ENCODE results near the gene EIF4EBP2.

EIF4EBP2 gene

DNA sequence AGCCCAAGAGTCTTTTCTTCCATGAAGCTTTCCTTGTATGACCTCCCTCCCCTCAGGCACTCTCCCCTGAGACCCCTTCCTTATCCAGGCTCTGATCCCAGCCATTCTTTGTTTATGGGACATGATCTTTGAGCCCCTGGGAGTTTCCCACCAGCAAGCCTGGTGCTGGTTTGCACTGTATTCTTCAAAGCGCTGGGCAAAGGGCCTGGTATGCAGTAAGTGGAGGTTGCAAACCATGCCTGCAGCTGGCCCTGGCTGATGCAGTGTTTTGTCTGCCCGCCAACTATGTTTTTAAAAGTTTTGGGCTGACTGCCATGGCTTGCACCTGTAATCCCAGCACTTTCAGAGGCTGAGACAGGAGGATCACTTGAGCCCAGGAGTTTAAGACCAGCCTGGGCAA lies 44.3 kb downstream of the EIF4EBP2 start:
- no peak for DNase-seq (ENCODE audit: low read depth)
- TF ChIP-seq, protein P1, sequence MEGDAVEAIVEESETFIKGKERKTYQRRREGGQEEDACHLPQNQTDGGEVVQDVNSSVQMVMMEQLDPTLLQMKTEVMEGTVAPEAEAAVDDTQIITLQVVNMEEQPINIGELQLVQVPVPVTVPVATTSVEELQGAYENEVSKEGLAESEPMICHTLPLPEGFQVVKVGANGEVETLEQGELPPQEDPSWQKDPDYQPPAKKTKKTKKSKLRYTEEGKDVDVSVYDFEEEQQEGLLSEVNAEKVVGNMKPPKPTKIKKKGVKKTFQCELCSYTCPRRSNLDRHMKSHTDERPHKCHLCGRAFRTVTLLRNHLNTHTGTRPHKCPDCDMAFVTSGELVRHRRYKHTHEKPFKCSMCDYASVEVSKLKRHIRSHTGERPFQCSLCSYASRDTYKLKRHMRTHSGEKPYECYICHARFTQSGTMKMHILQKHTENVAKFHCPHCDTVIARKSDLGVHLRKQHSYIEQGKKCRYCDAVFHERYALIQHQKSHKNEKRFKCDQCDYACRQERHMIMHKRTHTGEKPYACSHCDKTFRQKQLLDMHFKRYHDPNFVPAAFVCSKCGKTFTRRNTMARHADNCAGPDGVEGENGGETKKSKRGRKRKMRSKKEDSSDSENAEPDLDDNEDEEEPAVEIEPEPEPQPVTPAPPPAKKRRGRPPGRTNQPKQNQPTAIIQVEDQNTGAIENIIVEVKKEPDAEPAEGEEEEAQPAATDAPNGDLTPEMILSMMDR (IDR thresholded peaks at IDR 0.05; ENCODE audit: low read depth, low read length, missing control alignments): no peak
- H3K4me3 ChIP-seq (ENCODE audit: low read depth, low read length): no peak overlapping the region

DNA sequence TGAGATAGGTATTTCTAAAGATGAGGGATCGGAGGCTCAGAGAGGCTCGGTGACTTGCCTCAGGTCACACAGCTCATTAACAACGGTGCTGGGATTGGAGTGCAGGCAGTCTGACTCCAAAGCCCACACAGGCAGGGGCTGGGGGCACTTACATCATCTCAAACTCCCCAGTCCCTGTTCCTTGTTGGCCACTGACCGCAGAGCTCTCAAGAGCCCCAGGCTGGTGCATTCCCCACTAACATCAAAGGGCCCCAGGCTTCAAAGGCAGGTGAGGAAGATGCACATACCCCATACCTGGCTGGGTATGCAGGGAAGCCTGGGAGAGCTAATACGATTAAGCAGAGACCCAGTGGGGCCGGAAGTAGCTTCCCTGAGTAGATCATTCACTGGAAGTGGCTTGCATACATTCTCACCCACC lies 51.3 kb downstream of the EIF4EBP2 start:
- no peak overlapping the region for H3K4me3 ChIP-seq (ENCODE audit: low read depth, low read length)
- no peak for DNase-seq (ENCODE audit: low read depth)

DNA sequence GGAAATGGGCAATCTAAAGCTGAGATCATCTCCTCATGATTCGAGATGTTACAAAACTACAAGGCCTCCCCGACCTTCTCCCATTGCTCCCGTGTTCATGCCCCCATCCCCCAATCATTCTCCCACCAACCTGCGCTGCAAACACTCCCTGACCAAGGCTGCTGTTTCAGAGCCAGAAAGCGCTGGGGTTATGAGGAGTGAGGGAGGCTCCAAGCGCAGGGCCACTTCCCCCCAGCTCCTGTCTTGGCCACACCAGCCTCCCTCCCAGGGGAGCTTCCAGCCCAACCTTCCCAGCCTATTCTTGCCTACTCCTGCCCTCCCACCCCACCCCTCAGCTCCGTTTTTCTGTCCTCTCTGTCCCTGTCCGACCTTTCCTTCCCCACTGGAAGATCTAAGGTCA lies 52.2 kb downstream of the EIF4EBP2 start:
- TF ChIP-seq, protein P1 (IDR thresholded peaks at IDR 0.05; ENCODE audit: low read depth, low read length, missing control alignments): no peak
- H3K4me3 ChIP-seq (ENCODE audit: low read depth, low read length): no peak overlapping the region
- DNase-seq (ENCODE audit: low read depth): no peak

More for the DNA sequence above, 51.3 kb downstream of the EIF4EBP2 start:
- TF ChIP-seq, protein P1 (IDR thresholded peaks at IDR 0.05; ENCODE audit: low read depth, low read length, missing control alignments): no peak

DNA sequence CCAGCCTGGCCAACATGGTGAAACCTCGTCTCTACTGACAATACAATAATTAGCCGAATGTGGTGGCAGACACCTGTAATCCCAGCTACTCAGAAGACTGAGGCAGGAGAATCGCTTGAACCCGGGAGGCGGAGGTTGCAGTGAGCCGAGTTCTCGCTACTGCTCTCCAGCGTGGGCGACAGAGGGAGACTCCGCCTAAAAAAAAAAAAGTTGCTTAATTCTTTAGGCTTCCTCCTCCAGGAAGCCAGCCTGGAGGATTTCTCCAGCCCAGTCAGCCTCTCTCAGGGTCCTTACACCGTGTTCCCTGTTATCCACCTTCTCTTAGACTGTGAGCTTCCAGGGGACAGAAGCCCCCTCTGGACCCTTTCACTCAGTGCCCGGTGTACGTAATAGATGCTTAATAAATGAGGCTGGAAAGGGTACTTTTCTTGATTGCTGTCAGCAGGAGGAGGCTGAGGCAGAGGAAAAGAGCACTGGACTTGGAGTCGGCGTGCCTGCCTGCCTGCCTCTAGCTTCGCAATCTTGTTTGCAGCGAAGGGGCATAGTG lies 53.9 kb downstream of the EIF4EBP2 start:
- DNase-seq (ENCODE audit: low read depth): no peak
- no peak overlapping the region for H3K4me3 ChIP-seq (ENCODE audit: low read depth, low read length)
- TF ChIP-seq, protein P1 (IDR thresholded peaks at IDR 0.05; ENCODE audit: low read depth, low read length, missing control alignments): no peak

DNA sequence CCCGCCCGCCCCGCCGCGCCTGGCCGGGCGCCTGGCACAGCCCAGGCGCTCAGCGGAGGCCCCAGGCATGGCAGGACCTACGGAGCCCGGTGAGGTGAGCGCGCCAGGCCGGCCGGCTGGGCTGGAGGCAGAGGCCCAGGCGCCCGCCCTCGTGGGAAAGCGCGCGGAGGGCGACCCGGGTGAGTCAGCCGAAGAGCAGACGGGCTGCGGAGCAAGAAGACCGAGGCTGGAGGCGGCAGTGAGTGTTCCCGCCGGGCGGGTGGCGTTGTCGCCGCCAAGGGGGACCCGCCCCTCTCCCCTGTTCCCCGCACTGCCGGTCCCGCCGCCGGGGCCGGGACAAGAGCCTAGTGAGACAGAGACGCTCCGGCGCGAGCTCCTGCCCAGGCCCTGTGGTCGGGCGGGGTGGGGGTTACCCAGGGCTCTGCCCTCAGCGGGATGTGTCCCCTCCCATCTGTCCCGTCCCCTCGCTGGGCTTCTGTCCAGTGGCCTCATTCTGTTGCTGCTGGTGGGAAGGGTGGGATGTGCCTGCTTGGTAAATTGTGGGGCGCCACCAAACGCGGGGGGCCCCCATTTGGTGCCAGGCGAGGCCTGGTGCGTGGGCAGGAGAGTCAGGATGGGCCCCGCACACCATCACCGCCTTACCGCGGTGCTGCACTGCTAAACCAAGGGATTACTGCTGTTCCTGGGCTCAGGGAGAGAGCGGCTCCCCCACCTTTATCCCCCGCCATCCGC lies 54.5 kb downstream of the EIF4EBP2 start:
- no peak overlapping the region for H3K4me3 ChIP-seq (ENCODE audit: low read depth, low read length)
- TF ChIP-seq, protein P1 (IDR thresholded peaks at IDR 0.05; ENCODE audit: low read depth, low read length, missing control alignments): no peak
- no peak for DNase-seq (ENCODE audit: low read depth)

DNA sequence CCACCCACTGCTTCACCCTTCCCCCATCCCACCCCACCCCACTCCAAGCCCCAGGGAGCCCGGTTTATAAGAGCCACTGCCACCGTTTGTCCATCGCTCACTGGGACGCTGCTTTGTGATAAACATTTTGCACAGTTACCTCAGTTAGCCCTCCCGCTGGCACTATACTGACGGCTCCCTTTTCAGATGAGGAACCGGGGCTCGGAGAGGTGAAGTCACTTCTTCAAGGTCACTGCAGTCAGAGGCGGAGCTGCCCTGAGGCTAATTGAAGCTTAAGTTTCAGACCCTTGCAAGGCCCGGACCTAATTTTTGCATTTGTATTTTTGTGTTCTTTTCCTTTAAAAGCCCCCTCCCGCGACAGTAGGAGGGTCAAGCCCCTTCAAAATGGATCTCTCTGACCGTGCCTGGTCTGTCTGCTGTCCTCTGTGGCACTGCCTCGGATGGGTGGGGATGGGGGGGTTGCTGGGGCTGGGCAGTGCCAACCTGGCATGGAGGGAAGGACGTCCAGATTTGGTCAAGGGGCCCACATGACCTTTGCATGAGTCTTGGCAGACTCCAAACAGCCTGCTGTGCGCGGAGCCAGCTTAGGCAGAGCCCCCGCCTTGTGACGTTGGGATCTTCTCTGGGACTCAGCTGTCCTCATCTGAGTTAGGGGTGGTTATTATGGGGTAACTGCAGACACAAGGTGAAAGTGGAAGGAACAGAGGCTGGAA lies 55.3 kb downstream of the EIF4EBP2 start:
- TF ChIP-seq, protein P1 (IDR thresholded peaks at IDR 0.05; ENCODE audit: low read depth, low read length, missing control alignments): no peak
- H3K4me3 ChIP-seq (ENCODE audit: low read depth, low read length): no peak overlapping the region
- no peak for DNase-seq (ENCODE audit: low read depth)
